OCI-LY7 (cell line): ENCODE data around the gene CLDN9. TPM values are rescaled to one million over a fixed set of nuclear protein-coding genes. Genes with fewer than 3 reads are reported as not detected.

Source experiments
- BruUV-seq: library from RNA; stranded (reverse); fragments of 400-500 nt; replicated peaks from 2 replicates; lab custom pipeline; 2021; lab: Mats Ljungman, UMichigan
- CTCF ChIA-PET: fragments of 300-600 bp; sonication (Branson Sonifier 250); formaldehyde crosslinking; loops from one replicate; lab custom pipeline; 2022; ENCODE audit warnings: antibody characterized with exemption; ENCODE audit not compliant: unreplicated experiment; lab: Charles Lee
- POLR2A ChIA-PET: fragments of 300-600 bp; sonication (Branson Sonifier 250); formaldehyde crosslinking; loops from one replicate; lab custom pipeline; 2022; ENCODE audit warnings: antibody characterized with exemption; lab: Charles Lee
- DNase-seq: peaks from one replicate; pipeline ENCODE4 v3.0.0-alpha.2; 2015; ENCODE audit warnings: low spot score
- H2AFZ ChIP-seq: fragments of 200-600 bp; sonication (generic), shearing (Covaris generic); 2 replicates; pipeline ENCODE4 v1.6.1; 2014; ENCODE audit warnings: mild to moderate bottlenecking, antibody characterized with exemption, low read length, moderate library complexity
- H3K27ac ChIP-seq: fragments of 200-600 bp; sonication (generic); 2 replicates; pipeline ENCODE4 v1.5.1; 2014; ENCODE audit warnings: mixed run types, low read depth, mild to moderate bottlenecking, moderate library complexity, low read length, inconsistent platforms; ENCODE audit not compliant: poor library complexity, severe bottlenecking
- H3K36me3 ChIP-seq: fragments of 200-600 bp; sonication (generic); 2 replicates; pipeline ENCODE4 v1.6.1; 2014; ENCODE audit warnings: mild to moderate bottlenecking, antibody characterized with exemption, low read length, moderate library complexity, mixed read lengths; ENCODE audit not compliant: insufficient read depth
- H3K4me1 ChIP-seq: fragments of 200-600 bp; sonication (generic); 2 replicates; pipeline ENCODE4 v1.5.1; 2014; ENCODE audit warnings: mild to moderate bottlenecking, low read length; ENCODE audit not compliant: insufficient read depth, poor library complexity, severe bottlenecking
- H3K4me2 ChIP-seq: fragments of 200-600 bp; sonication (generic); 2 replicates; pipeline ENCODE4 v1.6.1; 2014; ENCODE audit warnings: mild to moderate bottlenecking, low read length
- H3K4me3 ChIP-seq: fragments of 200-600 bp; sonication (generic); 2 replicates; pipeline ENCODE4 v1.5.1; 2014; ENCODE audit warnings: mild to moderate bottlenecking, low read depth, low read length; ENCODE audit not compliant: poor library complexity, severe bottlenecking
- H3K79me2 ChIP-seq: fragments of 200-600 bp; sonication (generic); 2 replicates; pipeline ENCODE4 v1.6.1; 2016; ENCODE audit warnings: low read depth, mild to moderate bottlenecking, low read length, moderate library complexity, mixed read lengths; ENCODE audit not compliant: insufficient read depth
- H3K9me2 ChIP-seq: fragments of 200-600 bp; sonication (generic); 2 replicates; pipeline ENCODE4 v1.6.1; 2016; ENCODE audit warnings: mild to moderate bottlenecking, low read length, mixed read lengths; ENCODE audit not compliant: insufficient read depth
- H3K9me3 ChIP-seq: fragments of 200-600 bp; sonication (generic); 2 replicates; pipeline ENCODE4 v1.6.1; 2014; ENCODE audit warnings: mild to moderate bottlenecking, mixed run types, low read length, mixed read lengths
- H4K20me1 ChIP-seq: fragments of 200-600 bp; sonication (generic); 2 replicates; pipeline ENCODE4 v1.6.1; 2014; ENCODE audit warnings: mild to moderate bottlenecking, antibody characterized with exemption, low read length, moderate library complexity, mixed read lengths; ENCODE audit not compliant: insufficient read depth
- EZH2phosphoT487 ChIP-seq: fragments of 200-600 bp; sonication (generic); IDR thresholded peaks from 2 replicates; pipeline ENCODE4 v1.6.1; 2018; ENCODE audit warnings: low read depth, borderline replicate concordance, mild to moderate bottlenecking, mixed run types, antibody characterized with exemption, low read length, moderate library complexity, mixed read lengths
- intact Hi-C: fragments of 100-400 bp; cut with micrococcal nuclease; formaldehyde crosslinking; loops from one replicate; pipeline ENCODE4 v1.10.0; 2022; ENCODE audit not compliant: unreplicated experiment
- total RNA-seq, 2 experiments: library from RNA; depleted of rRNA in 1 of 2; stranded (reverse); fragments of >200 nt in 1 of 2; shearing (Covaris generic) in 1 of 2; gene quantifications; 2 replicates each; pipeline ENCODE4 v1.2.3, GENCODE V29; 2014 to 2022
- TF ChIP-seq, protein P1 (sequence below): fragments of 200-600 bp; sonication (generic); conservative IDR thresholded peaks from 2 replicates; pipeline ENCODE4 v1.5.1; 2014; ENCODE audit warnings: mild to moderate bottlenecking, antibody characterized with exemption, low read length, moderate library complexity, mixed read lengths

Gene CLDN9
- total RNA-seq, 2 experiments from 2014 or later = 0.42 TPM; not detected in 1

DNA sequence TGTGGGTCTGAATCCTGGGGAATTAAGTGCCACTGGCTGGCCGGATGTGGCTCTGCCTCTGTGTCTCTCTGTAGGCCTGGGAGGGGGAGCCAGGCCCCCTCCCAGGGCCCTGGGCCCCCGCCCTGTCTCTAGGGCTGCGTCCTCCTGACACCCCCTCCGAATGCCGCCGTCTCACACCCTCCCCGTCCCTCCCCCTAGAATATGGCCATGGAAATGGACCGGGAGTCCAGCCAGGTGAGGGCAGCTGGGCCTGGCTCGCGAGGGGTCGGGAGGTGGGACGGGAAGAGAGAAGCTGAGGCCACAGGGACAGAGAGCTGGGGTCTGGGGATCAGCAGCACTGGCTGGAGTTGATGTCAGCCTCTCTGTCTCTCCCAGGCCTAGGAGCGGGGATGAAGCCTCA is 16.4 kb upstream of the CLDN9 start:
- POLR2A ChIA-PET = interaction anchor here (1.1 kb wide), 1 partner anchor 24 kb away, joined by 3 read pairs; no protein-coding TSS in a partner anchor
- TF ChIP-seq, protein P1, sequence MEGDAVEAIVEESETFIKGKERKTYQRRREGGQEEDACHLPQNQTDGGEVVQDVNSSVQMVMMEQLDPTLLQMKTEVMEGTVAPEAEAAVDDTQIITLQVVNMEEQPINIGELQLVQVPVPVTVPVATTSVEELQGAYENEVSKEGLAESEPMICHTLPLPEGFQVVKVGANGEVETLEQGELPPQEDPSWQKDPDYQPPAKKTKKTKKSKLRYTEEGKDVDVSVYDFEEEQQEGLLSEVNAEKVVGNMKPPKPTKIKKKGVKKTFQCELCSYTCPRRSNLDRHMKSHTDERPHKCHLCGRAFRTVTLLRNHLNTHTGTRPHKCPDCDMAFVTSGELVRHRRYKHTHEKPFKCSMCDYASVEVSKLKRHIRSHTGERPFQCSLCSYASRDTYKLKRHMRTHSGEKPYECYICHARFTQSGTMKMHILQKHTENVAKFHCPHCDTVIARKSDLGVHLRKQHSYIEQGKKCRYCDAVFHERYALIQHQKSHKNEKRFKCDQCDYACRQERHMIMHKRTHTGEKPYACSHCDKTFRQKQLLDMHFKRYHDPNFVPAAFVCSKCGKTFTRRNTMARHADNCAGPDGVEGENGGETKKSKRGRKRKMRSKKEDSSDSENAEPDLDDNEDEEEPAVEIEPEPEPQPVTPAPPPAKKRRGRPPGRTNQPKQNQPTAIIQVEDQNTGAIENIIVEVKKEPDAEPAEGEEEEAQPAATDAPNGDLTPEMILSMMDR = no peak
- no peak for TF ChIP-seq EZH2phosphoT487
- Histone ChIP-seq H3K9me3 (no peaks in the 10 kb centered on the region), H3K4me2 (no peak overlapping the region), H2AFZ (no peak overlapping the region), H3K4me3 (no peak overlapping the region), H3K9me2 (no peaks in the 10 kb centered on the region), H3K36me3 (no peaks in the 10 kb centered on the region), H3K27ac (no peak overlapping the region), H3K4me1 (no peaks in the 10 kb centered on the region), H4K20me1 (no peaks in the 10 kb centered on the region), H3K79me2 (no peaks in the 10 kb centered on the region)
- intact Hi-C loops = no loop called here
- DNase-seq = no peak
- no TSS peak for BruUV-seq
- CTCF ChIA-PET = no interaction called here

DNA sequence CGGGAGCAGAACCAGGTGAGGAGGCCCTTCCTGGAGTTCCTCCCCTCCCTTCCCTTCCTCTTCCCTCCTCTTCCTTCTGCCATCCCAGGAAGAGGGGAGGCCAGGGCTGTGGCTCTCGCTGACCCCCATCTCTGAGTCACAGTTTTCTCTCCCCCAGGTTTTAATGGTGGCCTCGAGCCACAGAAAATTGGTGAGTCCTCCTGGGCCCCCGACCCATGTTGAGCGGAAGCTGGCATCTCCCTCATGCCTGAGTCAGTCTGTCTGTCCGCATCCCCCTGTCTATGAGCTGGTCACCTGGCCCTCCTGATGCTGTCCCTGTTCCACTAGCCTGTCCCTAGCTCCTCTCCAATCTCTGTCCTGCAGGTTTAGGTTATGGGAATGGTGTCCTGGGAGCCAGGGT is 12.8 kb upstream of the CLDN9 start:
- Histone ChIP-seq H3K27ac (no peak overlapping the region), H3K9me3 (no peaks in the 10 kb centered on the region), H3K4me1 (peaks cover 3% of the 10 kb centered on the region), H4K20me1 (no peaks in the 10 kb centered on the region), H3K9me2 (no peaks in the 10 kb centered on the region), H2AFZ (no peak overlapping the region), H3K4me3 (no peak overlapping the region), H3K4me2 (no peak overlapping the region), H3K79me2 (no peaks in the 10 kb centered on the region), H3K36me3 (no peaks in the 10 kb centered on the region)
- DNase-seq = no peak
- no peak for TF ChIP-seq EZH2phosphoT487
- TF ChIP-seq, protein P1 = no peak
- ChIA-PET POLR2A (no interaction called here), CTCF (no interaction called here)
- intact Hi-C loops = no loop called here
- BruUV-seq = no TSS peak

DNA sequence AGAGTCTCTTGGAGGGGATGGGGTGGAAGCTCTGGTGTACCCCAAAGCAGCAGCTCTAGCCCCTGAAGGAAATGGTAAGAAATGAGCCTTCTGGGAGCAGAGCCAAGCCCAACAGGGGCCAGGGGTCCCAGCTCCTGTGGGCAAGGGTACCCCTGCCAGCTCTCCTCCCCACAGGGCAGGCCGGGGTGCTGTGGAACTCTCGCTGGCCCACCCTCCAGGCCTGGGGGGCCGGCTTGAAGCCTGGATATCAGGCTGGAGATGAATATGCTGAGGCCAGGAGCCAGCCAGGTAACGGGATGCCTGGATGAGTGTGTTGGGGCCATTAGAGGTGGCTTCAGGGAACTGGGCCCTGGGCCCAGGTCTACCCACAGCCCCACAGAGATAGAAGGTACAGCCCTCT is 12.2 kb upstream of the CLDN9 start:
- no peaks in the 10 kb centered on the region for H3K79me2 ChIP-seq
- TF ChIP-seq EZH2phosphoT487 = no peak
- TF ChIP-seq, protein P1 = no peak
- ChIA-PET CTCF (no interaction called here), POLR2A (no interaction called here)
- H3K27ac ChIP-seq = no peak overlapping the region
- no peak overlapping the region for H3K4me2 ChIP-seq
- no TSS peak for BruUV-seq
- no peaks in the 10 kb centered on the region for H4K20me1 ChIP-seq
- no peaks in the 10 kb centered on the region for H3K36me3 ChIP-seq
- no peaks in the 10 kb centered on the region for H3K9me3 ChIP-seq
- H3K4me1 ChIP-seq = peaks cover 4% of the 10 kb centered on the region
- no peaks in the 10 kb centered on the region for H3K9me2 ChIP-seq
- intact Hi-C loops = no loop called here
- DNase-seq = no peak
- no peak overlapping the region for H3K4me3 ChIP-seq
- no peak overlapping the region for H2AFZ ChIP-seq
